Gastroesophageal sphincter (tissue), 3 donors: ENCODE data around the gene CACNG1.

ENCODE experiments used
- CTCF ChIP-seq, 4 experiments: fragments of 200-600 bp in 2 of 4; fragments of 450-650 bp in 2 of 4; sonication (generic) in 1 of 4; IDR thresholded peaks; one replicate each; pipeline ENCODE4 v1.5.1; 2017 to 2019; ENCODE audit warnings: antibody characterized with exemption in 4 of 4, mild to moderate bottlenecking in 2 of 4, moderate library complexity in 2 of 4
- EP300 ChIP-seq: sonication (generic); formaldehyde crosslinking; IDR thresholded peaks from one replicate; pipeline ENCODE4 v1.6.1; 2017; ENCODE audit warnings: antibody characterized with exemption, mild to moderate bottlenecking
- POLR2A ChIP-seq, 2 donors: fragments of 450-650 bp; IDR thresholded peaks; one replicate each; pipeline ENCODE4 v1.6.1; 2017; ENCODE audit warnings: antibody characterized with exemption in 2 of 2, mild to moderate bottlenecking in 2 of 2, moderate library complexity in 1 of 2
- POLR2AphosphoS5 ChIP-seq: sonication (generic); formaldehyde crosslinking; IDR thresholded peaks from one replicate; pipeline ENCODE4 v1.6.1; 2017; ENCODE audit warnings: antibody characterized with exemption

DNA sequence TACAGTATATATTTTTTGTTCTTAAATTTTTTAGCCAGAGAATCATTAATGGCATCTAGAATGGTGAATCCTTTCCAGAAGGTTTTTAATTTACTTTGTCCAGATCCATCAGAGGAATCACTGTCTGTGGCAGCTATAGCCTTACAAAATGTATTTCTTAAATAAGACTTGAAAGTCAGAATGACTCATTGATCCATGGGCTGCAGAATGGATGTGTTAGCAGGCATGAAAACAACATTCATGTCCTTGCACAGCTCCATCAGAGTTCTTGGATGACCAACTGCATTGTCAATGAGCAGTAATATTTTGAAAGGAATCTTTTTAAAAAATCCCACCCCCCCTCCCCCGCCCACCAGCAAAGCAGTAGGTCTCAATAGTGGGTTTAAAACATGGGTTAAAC is 51.4 kb downstream of the CACNG1 start:
- TF ChIP-seq CTCF (IDR thresholded peaks at IDR 0.05) (no peak), EP300 (no peak), POLR2AphosphoS5 (no peak), POLR2A (IDR thresholded peaks at IDR 0.05) (no peak)
